Measurements from ENCODE around the gene PON2.

DNA sequence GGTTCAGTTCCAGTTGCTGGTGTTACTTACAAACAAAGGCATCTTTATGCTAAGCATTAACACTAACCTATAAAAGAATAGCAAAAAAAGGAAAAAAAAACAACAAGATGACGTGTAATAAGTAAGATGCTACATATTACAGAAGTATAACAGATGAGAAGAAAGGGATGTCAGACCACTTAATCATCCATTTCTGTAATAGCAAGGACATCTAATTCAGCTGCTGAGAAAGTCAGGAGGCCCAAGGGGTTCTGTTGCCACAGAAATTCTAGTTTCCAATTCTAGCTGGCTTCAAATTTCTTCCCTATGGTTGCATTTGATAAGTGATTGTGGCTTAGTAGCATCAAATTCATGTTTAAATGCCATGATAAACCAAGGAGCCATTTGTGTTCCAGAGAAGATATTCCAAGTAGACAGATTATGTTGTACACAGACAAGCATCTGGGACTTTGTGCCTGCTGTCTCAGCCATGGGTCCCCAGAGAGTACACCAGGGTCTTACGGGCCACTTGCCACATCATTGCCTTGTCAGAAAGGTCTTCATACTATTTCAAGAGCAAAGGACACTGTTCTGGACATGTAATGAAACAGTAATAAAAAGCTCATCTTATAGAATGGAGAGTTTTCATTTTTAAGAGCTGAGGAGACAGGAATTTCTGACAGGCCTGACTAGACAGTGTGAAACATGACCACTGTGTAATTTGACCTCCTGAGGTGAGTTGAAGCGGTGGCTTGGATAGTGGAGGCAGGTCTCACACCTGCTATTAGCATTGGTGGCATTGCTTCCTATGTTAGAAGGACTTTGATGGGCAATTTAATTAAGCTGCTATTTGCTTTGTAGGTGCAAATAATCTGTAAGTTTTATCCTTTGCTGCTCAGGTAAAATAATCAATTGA, 46.7 kb upstream of the PON2 start:
- TF ChIP-seq, protein P1, sequence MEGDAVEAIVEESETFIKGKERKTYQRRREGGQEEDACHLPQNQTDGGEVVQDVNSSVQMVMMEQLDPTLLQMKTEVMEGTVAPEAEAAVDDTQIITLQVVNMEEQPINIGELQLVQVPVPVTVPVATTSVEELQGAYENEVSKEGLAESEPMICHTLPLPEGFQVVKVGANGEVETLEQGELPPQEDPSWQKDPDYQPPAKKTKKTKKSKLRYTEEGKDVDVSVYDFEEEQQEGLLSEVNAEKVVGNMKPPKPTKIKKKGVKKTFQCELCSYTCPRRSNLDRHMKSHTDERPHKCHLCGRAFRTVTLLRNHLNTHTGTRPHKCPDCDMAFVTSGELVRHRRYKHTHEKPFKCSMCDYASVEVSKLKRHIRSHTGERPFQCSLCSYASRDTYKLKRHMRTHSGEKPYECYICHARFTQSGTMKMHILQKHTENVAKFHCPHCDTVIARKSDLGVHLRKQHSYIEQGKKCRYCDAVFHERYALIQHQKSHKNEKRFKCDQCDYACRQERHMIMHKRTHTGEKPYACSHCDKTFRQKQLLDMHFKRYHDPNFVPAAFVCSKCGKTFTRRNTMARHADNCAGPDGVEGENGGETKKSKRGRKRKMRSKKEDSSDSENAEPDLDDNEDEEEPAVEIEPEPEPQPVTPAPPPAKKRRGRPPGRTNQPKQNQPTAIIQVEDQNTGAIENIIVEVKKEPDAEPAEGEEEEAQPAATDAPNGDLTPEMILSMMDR (IDR thresholded peaks at IDR 0.05), result no peak
- no peak for TF ChIP-seq POLR2A (IDR thresholded peaks at IDR 0.05; ENCODE audit: low read depth)
- TF ChIP-seq POLR2AphosphoS5 (IDR thresholded peaks at IDR 0.05), result no peak

Measured in esophagus muscularis mucosa (tissue), 3 donors.